Fibroblast of skin of scalp (primary cell): ENCODE data around the gene SMPD2.

Source experiments
- DNase-seq: peaks from one replicate; pipeline ENCODE4 v3.0.0-alpha.2; 2013

SMPD2 gene

DNA sequence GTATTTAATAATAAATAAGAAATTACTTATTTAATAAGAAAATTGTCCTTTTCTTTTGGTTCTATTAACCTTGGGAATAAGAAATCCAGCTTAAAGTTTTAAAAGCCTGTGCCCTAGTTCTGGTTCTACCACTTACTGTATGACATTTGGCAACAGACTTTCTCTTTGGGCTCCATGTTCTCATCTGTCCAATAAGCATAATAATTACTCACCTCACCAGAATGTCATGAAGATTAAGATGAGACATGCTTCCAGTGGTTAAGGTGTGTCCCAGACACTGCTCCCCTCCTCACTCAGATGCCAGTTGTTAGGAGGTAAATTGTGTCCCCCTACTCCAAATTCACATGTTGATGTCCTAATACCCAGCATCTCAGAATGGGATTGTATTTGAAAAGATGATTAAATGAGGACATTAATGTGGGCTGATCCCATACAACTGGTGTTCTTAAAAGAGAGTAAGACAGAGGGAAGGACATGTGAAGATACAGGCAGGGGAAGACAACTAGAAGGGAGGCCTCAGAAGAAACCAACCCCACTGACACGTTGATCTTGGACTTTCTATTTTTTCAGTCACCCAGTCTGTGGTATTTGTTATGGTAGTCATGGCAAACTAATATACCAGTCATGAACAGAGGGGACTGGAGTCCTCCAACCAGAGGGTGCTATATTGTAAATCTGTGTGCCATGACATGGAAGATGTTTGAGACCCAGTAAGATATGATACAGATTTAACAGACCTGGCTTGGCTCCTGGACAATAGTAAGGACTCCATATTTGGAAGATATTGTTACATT, 21.4 kb downstream of the SMPD2 start:
- DNase-seq, result no peak

DNA sequence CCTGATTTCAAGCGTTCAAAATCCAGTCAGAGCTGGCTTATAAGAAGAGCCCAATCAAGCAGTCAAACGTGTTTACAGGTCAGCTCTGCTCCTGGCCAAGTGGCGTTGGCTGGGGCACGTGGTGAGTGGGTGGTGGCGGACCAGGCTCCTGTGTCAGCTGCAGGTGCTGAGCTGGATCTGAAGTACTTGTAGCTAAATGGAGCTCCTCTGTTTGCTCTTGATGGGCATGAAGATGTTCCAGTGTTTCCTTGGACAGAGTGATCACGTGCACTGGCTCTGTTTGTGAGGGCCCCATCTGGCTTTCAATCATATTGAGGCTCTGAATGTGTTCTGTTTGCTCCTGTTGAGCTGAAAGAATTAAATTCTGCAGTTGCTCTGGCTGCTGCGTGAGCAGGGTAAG, 25.2 kb downstream of the SMPD2 start:
- no peak for DNase-seq

DNA sequence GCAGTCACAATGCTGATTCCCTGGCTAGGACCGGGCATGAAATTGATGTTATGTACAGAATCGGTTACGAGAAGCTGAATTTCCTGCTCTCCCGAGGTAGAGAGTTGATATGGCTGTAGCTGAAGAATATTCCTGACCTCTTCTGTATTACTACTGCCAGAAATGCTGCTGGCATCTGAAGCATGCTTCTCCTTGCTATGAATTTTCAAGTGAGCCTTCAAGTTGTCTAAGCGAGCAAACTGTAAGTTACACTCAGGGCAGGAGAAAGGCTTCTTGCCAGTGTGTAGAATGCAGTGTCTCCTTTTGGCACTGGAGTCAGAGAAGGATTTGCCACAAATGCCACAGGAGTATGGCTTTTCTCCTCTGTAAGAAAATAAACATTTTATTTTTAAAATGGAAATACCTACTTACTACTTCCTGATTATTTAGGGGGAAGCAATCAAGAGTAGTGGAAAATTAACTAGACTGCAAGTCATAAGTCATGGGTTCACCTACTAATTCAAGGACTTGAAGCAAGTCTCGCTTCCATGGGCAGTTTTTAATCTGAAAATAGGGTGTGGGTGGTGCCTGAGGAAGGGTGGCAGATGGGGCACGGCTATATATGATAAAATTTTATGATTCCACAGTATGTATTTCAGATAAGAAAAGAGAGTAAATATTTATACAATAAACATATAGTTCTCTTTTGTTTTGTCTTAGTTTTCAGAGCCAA, 25.8 kb downstream of the SMPD2 start:
- DNase-seq, result no peak

DNA sequence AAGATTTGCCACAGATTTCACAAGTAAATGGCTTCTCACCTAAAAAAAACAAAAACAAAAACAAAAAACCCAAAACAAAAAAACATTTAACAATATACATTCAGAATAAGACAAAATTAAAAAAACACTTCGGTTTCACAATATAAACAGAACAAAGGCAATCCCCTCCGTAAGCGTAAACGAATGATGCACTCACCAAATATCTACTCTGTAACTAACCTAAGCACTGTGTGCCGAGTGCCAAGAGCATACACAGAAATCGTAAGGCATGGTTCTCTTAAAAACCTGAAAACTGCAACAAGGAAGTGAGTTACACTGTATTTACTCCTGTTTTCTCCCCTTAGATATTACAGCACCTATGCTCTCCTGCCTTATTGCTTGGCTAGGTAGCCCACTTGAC, 27.2 kb downstream of the SMPD2 start:
- DNase-seq, result no peak

DNA sequence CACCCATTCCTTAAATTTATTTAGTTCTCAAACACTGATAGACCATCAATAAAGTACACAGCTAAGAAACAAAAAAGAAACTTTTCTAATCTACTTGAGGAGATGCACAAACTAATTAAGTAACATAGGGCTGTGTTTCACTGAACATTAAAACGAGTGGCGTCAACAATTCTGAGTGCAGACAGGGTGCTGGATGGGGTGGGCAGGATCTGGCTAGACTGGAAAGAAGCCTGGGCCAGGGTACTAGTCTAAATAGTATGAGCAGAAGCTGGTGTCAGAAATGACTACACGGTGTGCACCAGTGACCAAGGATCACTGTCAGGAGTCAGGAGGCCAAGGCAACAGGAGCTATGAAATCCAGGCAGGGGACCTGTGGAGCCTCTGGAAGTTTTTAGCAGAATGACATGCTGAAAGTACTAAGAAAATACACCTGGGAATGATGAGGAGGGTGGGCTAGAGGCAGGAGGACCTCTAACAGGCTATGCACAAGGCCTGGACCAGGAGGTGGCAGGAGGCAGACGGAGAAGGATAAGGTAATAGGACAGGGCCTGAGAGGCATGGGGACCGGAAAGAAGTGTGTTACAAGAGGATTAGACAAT, 29.2 kb downstream of the SMPD2 start:
- DNase-seq, result no peak

DNA sequence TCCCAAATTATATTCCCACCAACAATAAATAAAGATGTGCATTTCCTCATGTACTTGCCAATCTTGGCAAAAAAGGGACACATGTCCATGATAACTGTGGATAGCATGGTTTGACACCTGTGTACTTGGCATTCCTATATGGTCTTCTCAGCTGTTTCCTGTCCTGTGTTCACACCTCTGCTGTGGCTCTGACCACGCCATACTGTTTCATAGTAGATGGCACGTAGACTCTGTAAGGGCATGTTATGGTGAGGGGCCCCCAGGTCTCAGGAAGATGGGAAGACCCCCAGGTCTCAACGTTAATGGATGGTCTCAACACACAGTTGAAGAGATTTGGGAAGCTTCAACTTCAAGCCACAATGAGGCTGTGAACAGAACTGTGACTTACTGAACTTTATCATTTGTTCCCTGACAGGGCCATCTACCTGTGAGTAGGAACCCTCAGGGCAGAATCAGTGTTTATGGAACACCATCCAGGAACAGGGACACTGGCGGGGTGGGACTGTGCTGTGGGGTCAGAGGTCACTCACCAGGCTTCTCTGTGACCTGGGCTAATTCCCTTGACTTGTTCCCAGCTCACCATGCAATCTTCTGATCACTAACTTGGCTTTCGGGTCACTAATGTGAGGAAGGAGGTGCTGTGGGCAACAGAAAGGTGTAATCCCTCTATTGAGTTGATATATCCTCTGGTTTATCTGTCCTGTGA, 30.7 kb downstream of the SMPD2 start:
- DNase-seq, result no peak

DNA sequence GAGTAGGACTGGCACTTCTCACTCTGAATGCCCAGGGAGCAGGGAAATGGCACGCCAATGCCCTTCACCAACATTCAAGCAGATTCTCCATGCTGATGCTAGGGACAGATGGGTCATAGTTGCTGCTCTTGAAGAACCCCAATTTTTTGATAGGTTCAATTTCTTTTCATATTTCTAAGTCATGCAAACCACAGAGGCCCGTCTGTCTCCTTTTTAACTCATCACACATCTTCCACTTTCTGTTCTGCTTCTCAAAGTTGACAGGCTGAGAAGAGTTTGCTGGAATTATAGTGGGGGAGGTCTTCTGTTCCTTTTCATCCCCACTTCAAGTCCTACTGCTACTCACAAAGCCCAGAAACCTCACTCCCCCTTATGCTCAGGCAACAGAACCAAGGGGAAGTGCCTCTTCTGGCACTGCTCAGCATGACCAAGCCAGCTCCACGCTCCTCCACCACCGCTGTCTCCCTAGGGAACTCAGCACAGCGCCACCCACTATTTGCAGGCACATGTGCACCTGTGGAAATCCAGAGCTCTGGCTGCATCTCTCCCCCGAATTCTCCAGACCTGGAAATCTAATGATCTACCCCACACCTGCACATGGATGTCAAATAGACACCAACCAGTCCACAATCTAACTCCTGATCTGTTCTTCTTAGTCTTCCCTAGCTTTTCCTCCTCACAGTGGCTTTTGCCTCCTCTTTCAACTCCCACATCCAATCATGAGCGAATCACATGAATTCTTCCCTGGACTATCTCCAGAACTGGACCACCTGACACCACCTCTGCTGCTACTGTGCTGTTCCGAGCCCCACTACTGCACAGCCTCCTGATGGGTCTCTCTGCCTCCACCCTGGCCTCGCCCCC, 31.8 kb downstream of the SMPD2 start:
- DNase-seq, result no peak

DNA sequence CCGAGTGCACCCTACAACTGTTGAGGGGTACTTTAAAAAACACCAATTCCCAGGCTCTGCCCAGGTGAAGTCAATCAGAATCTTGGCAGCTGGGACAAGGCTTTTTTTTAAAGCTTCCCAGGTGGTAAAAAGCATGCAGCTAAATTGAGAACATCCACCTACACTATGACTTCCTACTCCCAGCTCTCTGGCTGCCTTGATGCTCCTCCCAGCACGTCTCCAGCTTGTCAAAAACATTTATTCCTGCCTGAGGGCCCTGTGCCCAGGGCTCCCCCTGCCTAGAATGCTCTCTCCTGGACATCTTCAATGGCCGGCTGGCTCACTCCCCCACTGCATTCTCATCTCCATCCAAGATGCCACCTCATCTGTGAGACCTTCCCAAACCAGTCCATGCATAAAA, 32.6 kb downstream of the SMPD2 start:
- no peak for DNase-seq

DNA sequence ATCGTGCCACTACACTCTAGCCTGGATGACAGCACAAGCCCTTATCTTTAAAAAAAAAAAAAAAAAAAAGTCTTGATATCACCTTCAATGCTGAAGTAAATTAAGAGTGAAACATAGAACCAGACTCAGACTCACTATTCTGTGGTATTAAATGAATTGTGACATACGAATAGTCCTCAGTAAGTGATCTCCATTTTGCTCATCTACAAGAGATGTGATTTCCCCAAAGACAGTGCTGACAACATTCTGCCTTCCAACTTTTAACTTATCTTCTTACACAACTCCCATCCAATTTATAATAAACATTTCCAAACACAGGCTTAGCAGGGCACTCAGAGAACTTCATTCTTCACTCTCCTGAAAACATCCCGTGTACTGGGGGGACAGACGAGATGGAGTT, 34.5 kb downstream of the SMPD2 start:
- no peak for DNase-seq

DNA sequence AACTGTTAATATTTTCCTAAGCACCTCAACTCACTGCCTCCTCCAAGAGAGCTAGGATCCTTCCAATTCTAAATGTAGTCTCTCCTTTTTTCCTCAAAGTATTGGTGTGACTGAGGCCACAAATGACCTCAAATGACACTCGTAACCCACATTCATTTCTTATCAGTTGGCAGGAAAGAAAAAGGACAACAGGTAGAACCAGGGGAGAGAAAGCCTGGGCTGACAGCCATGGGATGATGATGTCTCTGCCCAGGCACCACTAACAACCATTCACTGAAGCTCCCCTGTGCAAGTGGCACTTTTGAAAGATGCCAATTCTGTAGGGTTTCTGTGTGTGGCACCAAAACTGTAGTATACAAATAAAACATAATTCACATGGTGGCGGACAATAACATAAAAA, 35.1 kb downstream of the SMPD2 start:
- no peak for DNase-seq

DNA sequence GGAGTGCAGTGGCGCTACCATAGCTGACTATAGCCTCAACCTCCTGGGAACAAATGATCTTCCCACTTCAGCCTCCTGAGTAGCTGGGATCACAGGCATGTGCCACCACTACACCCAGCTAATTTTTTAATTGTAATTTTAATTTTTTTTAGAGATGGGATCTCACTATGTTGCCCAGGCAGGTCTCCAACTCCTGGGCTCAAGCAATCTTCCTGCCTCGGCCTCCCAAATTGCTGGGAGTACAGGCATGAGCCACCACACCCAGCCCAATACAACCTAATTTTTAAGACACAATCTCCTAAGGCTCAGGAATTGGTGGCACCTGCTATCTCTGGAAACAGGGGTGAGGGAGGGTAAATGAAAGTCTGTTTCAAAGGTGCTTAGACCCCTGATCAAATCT, 36.7 kb downstream of the SMPD2 start:
- DNase-seq, result no peak

DNA sequence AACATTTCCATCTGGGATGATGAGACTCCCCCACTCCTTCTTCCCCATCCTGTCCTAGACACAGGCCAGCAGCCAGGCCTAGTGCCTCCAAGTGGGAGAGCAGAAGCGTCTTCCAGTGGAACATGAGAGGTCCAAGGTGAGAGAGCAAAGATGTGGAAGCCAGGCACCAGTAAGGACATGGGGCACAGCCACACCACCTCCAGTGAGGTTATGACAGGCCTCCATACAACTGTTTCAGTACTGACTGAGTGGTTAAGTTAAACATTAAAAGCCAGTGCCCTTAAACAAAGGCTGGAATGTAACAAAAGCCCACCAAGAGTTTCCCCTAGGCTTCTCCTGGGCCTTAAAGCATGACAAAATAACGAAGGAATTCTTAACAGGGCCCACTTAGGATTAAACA, 37.2 kb downstream of the SMPD2 start:
- DNase-seq, result no peak

DNA sequence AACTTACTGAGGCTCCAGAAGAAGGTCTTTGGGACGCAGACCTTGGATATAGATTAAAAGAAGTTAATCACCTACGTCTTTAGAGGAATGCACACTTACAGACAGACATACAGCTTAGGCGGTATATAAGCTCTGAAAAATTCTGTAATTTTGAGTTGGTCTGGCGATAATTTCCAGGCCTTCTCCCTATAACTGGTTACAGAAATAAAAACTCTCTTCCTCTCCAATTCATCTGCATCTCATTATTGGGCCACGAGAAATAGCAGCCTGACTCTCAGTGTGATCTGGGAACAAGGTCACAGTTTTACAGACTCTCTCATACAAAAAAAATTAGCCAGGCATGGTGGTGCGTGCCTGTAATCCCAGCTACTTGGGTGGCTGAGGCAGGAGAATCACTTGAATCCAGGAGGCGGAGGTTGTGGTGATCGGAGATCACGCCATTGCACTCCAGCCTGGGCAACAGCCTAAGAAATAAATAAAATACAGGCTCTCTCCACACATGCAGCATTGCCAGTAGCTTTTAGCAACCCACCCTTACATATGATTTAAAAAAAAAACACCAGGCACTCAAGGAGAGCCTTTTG, 37.8 kb downstream of the SMPD2 start:
- DNase-seq, result peak; percentile 70

DNA sequence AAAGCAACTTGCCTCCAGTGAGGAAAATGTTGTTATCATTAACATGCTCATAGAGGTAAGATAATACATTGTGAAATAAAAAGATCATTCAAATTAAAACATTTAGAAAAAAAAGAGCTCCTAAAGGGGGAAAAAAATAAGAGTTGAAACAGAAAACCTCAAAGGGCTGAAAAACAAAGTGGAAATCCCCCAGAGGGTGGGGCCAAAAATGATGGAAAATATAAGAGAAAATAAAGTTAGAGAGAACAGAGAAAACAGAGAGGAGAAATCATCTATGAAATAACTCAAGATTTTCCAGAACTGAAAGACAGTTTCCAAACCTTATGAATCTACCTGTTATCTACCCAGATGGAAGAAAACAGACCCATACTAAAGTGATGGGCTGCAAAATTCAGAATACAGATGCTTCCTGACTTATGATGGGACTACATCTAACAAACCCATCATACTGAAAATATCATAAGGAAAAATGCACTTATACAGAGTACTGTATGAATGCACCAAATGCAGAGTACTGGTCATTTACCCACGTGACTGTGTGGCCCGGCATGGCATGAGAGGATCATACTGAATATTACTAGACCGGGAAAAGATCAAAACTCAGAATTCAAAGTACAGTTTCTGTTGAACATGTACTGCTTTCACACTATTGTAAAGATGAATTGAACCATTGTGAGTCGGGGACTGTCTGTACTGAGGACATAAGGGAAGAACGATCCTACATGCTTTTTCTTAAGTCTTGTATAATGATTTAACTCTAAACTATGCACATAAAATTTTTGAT, 38.5 kb downstream of the SMPD2 start:
- DNase-seq, result no peak

DNA sequence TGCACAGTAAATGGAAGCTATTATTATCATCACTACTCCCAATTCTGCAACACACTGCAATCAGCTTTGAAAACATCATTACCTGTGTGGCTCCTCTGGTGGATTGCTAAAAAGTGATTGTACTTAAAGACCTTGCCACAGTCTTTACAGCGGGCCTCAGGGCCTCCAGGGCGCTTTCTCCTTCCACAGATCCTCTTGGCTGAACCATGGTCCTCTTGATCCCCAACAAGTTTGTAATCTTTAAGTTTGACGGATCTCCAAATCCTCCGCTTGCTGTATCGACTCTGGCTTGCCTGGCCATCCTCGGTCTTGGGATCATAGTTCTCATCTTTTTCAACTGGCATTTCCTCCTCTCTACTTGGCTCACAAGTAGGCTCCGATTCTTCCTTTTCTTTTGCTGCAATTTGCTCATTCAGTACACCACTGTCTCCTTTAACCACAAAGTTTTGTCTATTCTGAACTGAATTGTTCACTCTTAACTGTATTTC, 40.5 kb downstream of the SMPD2 start:
- DNase-seq, result no peak

DNA sequence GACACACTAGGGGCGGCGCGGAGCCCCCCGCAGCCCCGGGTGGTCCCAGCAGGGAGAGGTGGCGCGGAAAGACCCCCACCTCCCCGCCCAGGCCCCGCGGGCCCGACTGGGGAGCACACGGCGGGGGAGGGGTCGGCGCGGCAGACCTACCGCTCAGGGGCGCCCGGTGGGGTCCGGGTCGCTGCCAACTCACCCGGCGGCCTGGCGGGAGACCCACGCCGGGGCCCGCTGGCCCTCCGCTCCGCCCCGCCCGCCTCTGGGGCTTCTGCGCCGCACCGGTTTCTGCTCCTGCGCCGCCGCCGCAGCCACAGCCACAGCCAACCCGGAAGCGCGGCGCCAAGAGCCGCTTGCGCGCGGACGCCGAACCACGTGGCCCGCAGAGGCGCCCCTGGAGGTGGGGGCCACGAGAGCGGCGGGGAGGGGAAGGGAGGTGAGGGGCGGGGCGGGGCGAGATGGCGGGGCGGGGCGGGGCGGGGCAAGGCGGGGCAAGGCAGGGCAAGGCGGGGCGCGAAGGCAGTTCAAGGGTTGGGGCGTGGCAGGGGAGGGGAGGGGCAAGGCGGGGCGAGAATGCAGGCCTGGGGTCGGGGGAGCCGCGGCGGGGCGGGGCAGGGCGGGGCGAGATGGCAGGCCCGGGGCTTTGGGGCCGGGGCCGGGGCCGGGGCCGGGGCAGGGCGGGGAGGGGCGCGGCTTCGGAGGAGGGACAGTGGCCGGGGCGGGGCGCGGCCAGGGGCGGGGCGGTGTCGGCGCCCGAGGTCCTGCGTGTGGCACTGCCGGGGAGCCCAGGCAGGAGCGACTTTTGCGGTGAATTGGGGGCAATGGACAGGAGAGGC, 42.6 kb downstream of the SMPD2 start, which contains the start of gene ZBTB24:
ZBTB24 (minus strand) TSS at position 315 of the 830 bp plus-strand sequence. CDS start 1,193 bp downstream, outside the sequence.
- DNase-seq, result peak; percentile 93

DNA sequence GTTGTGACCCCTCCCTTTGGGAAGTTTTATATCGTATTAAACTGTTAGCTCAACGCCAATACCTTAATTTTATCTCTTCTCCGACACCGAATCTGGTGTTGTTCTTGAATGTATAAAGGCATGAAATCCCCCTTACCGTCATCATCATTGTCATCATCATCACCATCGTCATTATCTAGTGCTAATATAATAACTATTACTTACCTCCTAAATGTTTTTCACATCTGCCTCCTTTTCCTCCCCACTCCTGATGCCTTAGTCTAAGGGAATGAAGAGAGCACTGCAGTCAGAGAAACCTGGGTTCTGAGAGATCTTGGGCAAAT, 43.2 kb downstream of the SMPD2 start:
- DNase-seq, result no peak

DNA sequence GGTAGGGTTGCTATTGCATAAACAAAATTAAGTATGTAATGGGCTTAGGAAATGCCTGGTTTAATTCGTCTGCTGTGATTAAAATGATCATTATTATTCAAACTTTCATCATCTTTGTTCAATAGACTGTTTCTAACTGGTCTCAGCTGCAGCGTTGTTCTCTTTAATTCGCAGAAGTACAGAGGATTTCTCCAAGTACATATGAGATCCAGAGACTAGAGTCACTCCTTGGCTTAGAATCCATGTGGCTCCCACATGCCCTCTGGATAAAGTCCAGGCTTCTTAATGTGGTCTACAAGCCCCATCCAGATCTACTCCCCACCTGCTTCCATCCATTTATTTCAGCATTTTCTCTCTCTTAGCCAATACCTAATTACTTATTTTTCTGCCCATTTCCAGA, 43.6 kb downstream of the SMPD2 start:
- no peak for DNase-seq

DNA sequence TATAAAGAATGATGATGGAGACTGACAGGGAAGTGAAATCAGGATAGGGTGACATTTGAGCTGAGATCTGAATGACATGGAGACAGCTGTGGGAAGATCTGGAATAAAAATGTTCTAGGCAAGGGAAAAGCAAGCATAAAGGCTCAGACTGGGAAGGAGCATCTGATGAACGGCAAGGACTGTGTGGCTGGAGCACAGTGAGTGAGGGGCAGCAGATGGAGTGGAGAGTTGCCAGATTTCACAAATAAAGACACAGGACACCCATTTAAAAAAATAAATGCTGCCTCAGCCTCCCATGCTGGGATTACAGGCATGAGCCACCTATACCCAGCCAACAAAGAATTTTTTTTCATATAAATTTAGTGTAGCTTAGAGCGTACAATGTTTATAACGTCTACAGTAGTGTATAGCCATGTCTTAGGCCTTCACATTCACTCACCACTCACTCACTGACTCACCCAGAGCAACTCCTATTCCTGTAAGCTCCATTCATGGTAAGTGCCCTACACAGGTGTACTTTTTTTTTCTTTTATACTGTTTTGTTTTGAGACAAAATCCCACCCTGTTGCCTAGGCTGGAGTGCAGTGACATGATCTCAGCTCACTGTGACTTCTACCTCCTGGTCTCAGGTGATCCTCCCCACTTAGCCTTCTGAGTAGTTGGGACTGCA, 44.9 kb downstream of the SMPD2 start:
- no peak for DNase-seq
